SK-N-MC (cell line): Measurements from ENCODE around the gene ZBTB17.
"Not testable (repeated sequence)": the region's sequence is repeated elsewhere in the genome, so short reads cannot be mapped to it uniquely, and the experiment has no call there.

ENCODE experiments used
- DNase-seq: peaks from one replicate; pipeline ENCODE4 v3.0.0-alpha.2; 2011; ENCODE audit warnings: low read depth, low spot score
- H3K27ac ChIP-seq: fragments of 200-600 bp; sonication (generic); 2 replicates; pipeline ENCODE4 v1.5.1; 2016; ENCODE audit warnings: mixed run types
- H3K36me3 ChIP-seq: fragments of 200-600 bp; sonication (generic); 2 replicates; pipeline ENCODE4 v1.6.1; 2017; ENCODE audit warnings: antibody characterized with exemption, low read length, mixed read lengths; ENCODE audit not compliant: insufficient read depth
- H3K4me3 ChIP-seq: fragments of 200-600 bp; sonication (generic); 2 replicates; pipeline ENCODE4 v1.5.1; 2016
- H3K9ac ChIP-seq: fragments of 200-600 bp; sonication (generic); 2 replicates; pipeline ENCODE4 v1.8.0; 2017; ENCODE audit warnings: mixed run types, mixed read lengths; ENCODE audit not compliant: insufficient read length
- H3K9me3 ChIP-seq: fragments of 200-600 bp; sonication (generic); 2 replicates; pipeline ENCODE4 v1.6.1; 2017; ENCODE audit warnings: low read depth, mild to moderate bottlenecking, antibody characterized with exemption, low read length, moderate library complexity, mixed read lengths
- EZH2 ChIP-seq: fragments of 200-600 bp; sonication (generic); IDR thresholded peaks from one replicate; pipeline ENCODE4 v1.6.1; 2017; ENCODE audit warnings: antibody characterized with exemption
- FOXP2 ChIP-seq: optimal IDR thresholded peaks from 2 replicates; pipeline ENCODE3; 2011; ENCODE audit warnings: mild to moderate bottlenecking, moderate library complexity; ENCODE audit not compliant: insufficient read depth; ENCODE audit errors: extremely low read length, control extremely low read depth
- POLR2AphosphoS5 ChIP-seq: IDR thresholded peaks from 2 replicates; pipeline ENCODE4 v1.6.1; 2012; ENCODE audit warnings: mild to moderate bottlenecking, low read depth, low read length, borderline replicate concordance

ZBTB17 gene

GRCh38 chr1:15899266-15899665, 76.6 kb downstream of the ZBTB17 start:
- DNase-seq, result no peak
- Histone ChIP-seq H3K4me3 (no peak overlapping the region), H3K9me3 (no peaks in the 10 kb centered on the region), H3K9ac (no peak overlapping the region), H3K27ac (no peak overlapping the region), H3K36me3 (peaks cover 16% of the 10 kb centered on the region)
- TF ChIP-seq FOXP2 (no peak), EZH2 (no peak)

- H3K27ac ChIP-seq, DNase-seq, H3K9ac ChIP-seq, H3K4me3 ChIP-seq, H3K9me3 ChIP-seq: not testable (repeated sequence)
- H3K36me3 ChIP-seq, result peaks cover 23% of the 10 kb centered on the region
Observed at GRCh38 chr1:15896841-15897610, 78.9 kb downstream of the ZBTB17 start.

- no peak overlapping the region for H3K4me3 ChIP-seq
- no peak for DNase-seq
- H3K36me3 ChIP-seq, result peaks cover 31% of the 10 kb centered on the region
- H3K9ac ChIP-seq, result no peak overlapping the region
- no peaks in the 10 kb centered on the region for H3K9me3 ChIP-seq
- H3K27ac ChIP-seq, result no peak overlapping the region
- TF ChIP-seq FOXP2 (no peak), POLR2AphosphoS5 (no peak), EZH2 (no peak)
Observed at GRCh38 chr1:15895233-15895632, 80.7 kb downstream of the ZBTB17 start.

GRCh38 chr1:15892857-15893599, 82.9 kb downstream of the ZBTB17 start:
- H3K9me3 ChIP-seq, H3K4me3 ChIP-seq: not testable (repeated sequence)
- DNase-seq, result peak; percentile 39
- H3K9ac ChIP-seq, result peak overlapping the region; percentile 42
- H3K36me3 ChIP-seq, result peaks cover 31% of the 10 kb centered on the region
- H3K27ac ChIP-seq, result peak overlapping the region; percentile 86
